K562 (cell line): ENCODE data around the gene PHETA2. TPM values are rescaled to one million over a fixed set of nuclear protein-coding genes. Genes with fewer than 3 reads are reported as not detected.

Source experiments
- ATAC-seq: fragments of 200-7000 bp; cut with Tn5 transposase; 3 replicates; pipeline ENCODE4 v1.9.1; 2020; ENCODE audit warnings: moderate library complexity
- BruUV-seq: library from RNA; stranded (reverse); fragments of 400-500 nt; replicated peaks from 2 replicates; lab custom pipeline; 2021; lab: Mats Ljungman, UMichigan
- CTCF ChIA-PET: fragments of 300-600 bp; formaldehyde crosslinking; extraction: SDS; loops from one replicate; lab custom pipeline; 2021; ENCODE audit warnings: low intra/inter-chr PET ratio; lab: Yijun Ruan, JAX
- POLR2A ChIA-PET: fragments of 300-600, 350-650 bp; sonication (Branson Sonifier 250); formaldehyde crosslinking; extraction: SDS; loops from one replicate; lab custom pipeline; 2021; ENCODE audit warnings: antibody characterized with exemption, inconsistent platforms; lab: Yijun Ruan, JAX
- DNase-seq, 4 experiments: peaks; one replicate each; pipeline versions ENCODE4 v3.0.0 to v3.0.0-alpha.2; 2011 to 2018; ENCODE audit warnings: low spot score in 3 of 4, mixed read lengths in 3 of 4; ENCODE audit errors: extremely low read depth in 1 of 4
- FAIRE-seq: peaks from 2 replicates; lab custom pipeline; 2011; peaks lifted over from hg19 to GRCh38; lab: Jason Lieb, UNC
- H2AFZ ChIP-seq: 2 replicates; pipeline ENCODE4 v1.6.0; 2011; ENCODE audit warnings: low read depth, low read length, control low read depth, inconsistent platforms
- H3K27ac ChIP-seq: fragments of 200-600 bp; 3 replicates; pipeline ENCODE4 v1.8.0; 2011; ENCODE audit warnings: low read depth, mild to moderate bottlenecking, control low read depth, inconsistent platforms, low read length, moderate library complexity, mixed read lengths; ENCODE audit errors: extremely low read depth
- H3K27me3 ChIP-seq, 2 experiments: fragments of 300-600 bp in 1 of 2; 2 replicates in 1 of 2; 3 replicates in 1 of 2; pipeline versions ENCODE4 v1.6.0 to v1.8.0; 2011; ENCODE audit warnings: inconsistent platforms in 2 of 2, low read length in 2 of 2, mild to moderate bottlenecking in 1 of 2, mixed read lengths in 1 of 2, moderate library complexity in 1 of 2; ENCODE audit not compliant: control insufficient read depth in 2 of 2, insufficient read depth in 2 of 2
- H3K36me3 ChIP-seq: fragments of 300-600 bp; 3 replicates; pipeline ENCODE4 v1.8.0; 2011; ENCODE audit warnings: mild to moderate bottlenecking, low read length, inconsistent platforms; ENCODE audit not compliant: control insufficient read depth, insufficient read depth
- H3K4me1 ChIP-seq, 2 experiments: fragments of 200-600 bp in 1 of 2; replicated peaks in 1 of 2; 2 replicates in 1 of 2; 3 replicates in 1 of 2; pipeline versions ENCODE4 v1.5.1 to v1.8.0; 2011; ENCODE audit warnings: inconsistent platforms in 2 of 2, low read length in 2 of 2, mild to moderate bottlenecking in 1 of 2, mixed read lengths in 1 of 2, moderate library complexity in 1 of 2; ENCODE audit not compliant: control insufficient read depth in 2 of 2, insufficient read depth in 2 of 2
- H3K4me2 ChIP-seq: 2 replicates; pipeline ENCODE4 v1.6.1; 2011; ENCODE audit warnings: low read length, control low read depth, inconsistent platforms, mixed read lengths; ENCODE audit not compliant: insufficient read depth
- H3K4me3 ChIP-seq: fragments of 200-600 bp; sonication (generic), shearing (Covaris generic); 2 replicates; pipeline ENCODE4 v1.5.1; 2016; ENCODE audit warnings: control low read depth, inconsistent platforms
- H3K79me2 ChIP-seq: fragments of 200-600 bp; 3 replicates; pipeline ENCODE4 v1.8.0; 2011; ENCODE audit warnings: low read length, inconsistent platforms; ENCODE audit not compliant: control insufficient read depth, insufficient read depth
- H3K9ac ChIP-seq, 2 experiments: 2 replicates each; pipeline versions ENCODE4 v1.6.0 to v1.6.1; 2011; ENCODE audit warnings: low read depth in 2 of 2, low read length in 2 of 2, control low read depth in 1 of 2, inconsistent platforms in 1 of 2, mild to moderate bottlenecking in 1 of 2, mixed read lengths in 1 of 2; ENCODE audit not compliant: insufficient read depth in 1 of 2
- H3K9me1 ChIP-seq: one replicate; pipeline ENCODE4 v1.6.0; 2011; ENCODE audit warnings: inconsistent platforms, mild to moderate bottlenecking, low read length, moderate library complexity; ENCODE audit not compliant: control insufficient read depth, insufficient read depth
- H3K9me3 ChIP-seq: replicated peaks from 2 replicates; pipeline ENCODE4 v1.5.1; 2011; ENCODE audit warnings: low read depth, low read length, inconsistent platforms; ENCODE audit not compliant: control insufficient read depth, insufficient read depth
- H4K20me1 ChIP-seq: replicated peaks from 2 replicates; pipeline ENCODE4 v1.6.1; 2011; ENCODE audit warnings: low read length, inconsistent platforms, mixed read lengths; ENCODE audit not compliant: control insufficient read depth, insufficient read depth
- DIDO1 ChIP-seq: fragments of 450-650 bp; IDR thresholded peaks from 2 replicates; pipeline ENCODE4 v1.6.1; 2016; ENCODE audit warnings: low read depth, missing biosample characterization, missing genetic modification characterization
- FOXO4 ChIP-seq: fragments of 450-650 bp; formaldehyde crosslinking; IDR thresholded peaks from 2 replicates; pipeline ENCODE4 v1.4.0; 2020; ENCODE audit warnings: mild to moderate bottlenecking, moderate library complexity
- GABPB2 ChIP-seq: fragments of 250-450 bp; sonication (Bioruptor Pico); conservative IDR thresholded peaks from 2 replicates; pipeline ENCODE4 v1.5.1; 2021; ENCODE audit warnings: mild to moderate bottlenecking
- HCFC1 ChIP-seq: IDR thresholded peaks from 2 replicates; pipeline ENCODE4 v1.6.1; 2012; ENCODE audit warnings: low read depth, low read length, improper control_type of control experiment
- LCOR ChIP-seq: sonication (generic); formaldehyde crosslinking; IDR thresholded peaks from 2 replicates; pipeline ENCODE4 v1.8.0; 2022; ENCODE audit warnings: mild to moderate bottlenecking, missing genetic modification reagents
- NUFIP1 ChIP-seq: fragments of 450-650 bp; IDR thresholded peaks from 2 replicates; pipeline ENCODE4 v1.6.1; 2018; ENCODE audit not compliant: partially characterized antibody
- POU5F1 ChIP-seq: fragments of 150-350 bp; IDR thresholded peaks from 2 replicates; pipeline ENCODE4 v1.6.1; 2014; ENCODE audit warnings: borderline replicate concordance, low read length, low read depth, mild to moderate bottlenecking; ENCODE audit not compliant: partially characterized antibody
- WGBS: fragments of 100-300 bp; shearing (Covaris generic); methylation state at CpG from one replicate; pipeline ENCODE4 v1.1.6; 2016; ENCODE audit warnings: low coverage, mixed read lengths; ENCODE audit not compliant: insufficient coverage; ENCODE audit errors: missing lambda C conversion rate; 5-methylcytosine and 5-hydroxymethylcytosine counted together
- in situ Hi-C: fragments of 300-500 bp; cut with MboI; formaldehyde crosslinking; loops from 4 replicates; pipeline ENCODE4 v1.15.0; 2018; ENCODE audit warnings: inconsistent platforms, mixed read lengths
- intact Hi-C: fragments of 100-400 bp; cut with micrococcal nuclease; formaldehyde crosslinking; loops from 2 replicates; pipeline ENCODE4 v1.14.2; 2022
- polyA plus RNA-seq, 8 experiments: library from polyadenylated mRNA; depleted of rRNA in 4 of 8; stranded (reverse) in 5 of 8; unstranded in 3 of 8; fragments of >200 nt; fragmentation: Nextera tagmentation in 2 of 8; fragmentation: Illumina TruSeq in 1 of 8; extraction: Ambion mirVana in 2 of 8; extraction: Trizol in 1 of 8; gene quantifications; 2 replicates each; pipeline versions ENCODE4 v1.2.1 to v1.2.3, GENCODE V29; 2011 to 2014; ENCODE audit warnings: inconsistent platforms in 1 of 8, missing spikeins in 1 of 8
- total RNA-seq, 7 experiments: library from RNA; depleted of rRNA in 6 of 7; stranded (reverse); fragments of >200 nt in 6 of 7; fragmentation: Illumina TruSeq in 2 of 7; extraction: Trizol in 2 of 7; gene quantifications; 2 replicates each; pipeline versions ENCODE4 v1.2.1 to v1.2.3, GENCODE V29; 2011 to 2021; ENCODE audit warnings: low replicate concordance in 1 of 7

PHETA2 gene
- total and polyA plus RNA-seq, 9 of the 15 experiments (the other 6 are each of a cell fraction or from before 2014, with no cell fraction given) = 0.07 to 0.22 (median 0.08) TPM; not detected in 5

- 77% methylated on average over 4 of the region's 4 CpGs for WGBS
- Histone ChIP-seq H3K9me1 (peaks cover 2% of the 10 kb centered on the region), H3K4me2 (no peak overlapping the region)
These were observed 5.8 kb upstream of the PHETA2 start for GRCh38 chr22:42068291-42068690.

More at GRCh38 chr22:42068291-42068690, 5.8 kb upstream of the PHETA2 start:
- in situ Hi-C loops (no loop called here), intact Hi-C loops (no loop called here)
- ChIA-PET CTCF (no interaction called here), POLR2A (no interaction called here)
- Histone ChIP-seq H2AFZ (no peak overlapping the region), H3K9me3 (no peaks in the 10 kb centered on the region), H3K27ac (no peak overlapping the region), H3K79me2 (peaks cover 21% of the 10 kb centered on the region), H4K20me1 (no peaks in the 10 kb centered on the region), H3K4me3 (no peak overlapping the region), H3K9ac (peak overlapping the region in 1 of 2 experiments; percentile 43; a peak in 1 of 4 replicates), H3K27me3 (no peaks in the 10 kb centered on the region), H3K36me3 (peaks cover 34% of the 10 kb centered on the region; the same call in 2 of the 3 replicates), H3K4me1 (peaks cover 19 to 29% of the 10 kb centered on the region in 2 experiments; a peak in 4 of 5 replicates)
- DNase-seq = no peak
- no peak for FAIRE-seq
- no peak for ATAC-seq
- no TSS peak for BruUV-seq
- TF ChIP-seq HCFC1 (no peak), DIDO1 (no peak), GABPB2 (CRISPR knock-in tag) (no peak), FOXO4 (CRISPR knock-in tag) (no peak), LCOR (CRISPR knock-in tag) (no peak), NUFIP1 (no peak), POU5F1 (no peak)
